Keratinocyte (primary cell): ENCODE measurements around the gene TXNDC8.

Experiments
- EZH2 ChIP-seq: IDR thresholded peaks from one replicate; pipeline ENCODE4 v1.6.1; 2012; ENCODE audit warnings: inconsistent platforms, mild to moderate bottlenecking, low read length, moderate library complexity
- TF ChIP-seq, protein P1 (sequence below), 3 experiments: IDR thresholded peaks in 1 of 3; conservative IDR thresholded peaks in 1 of 3; optimal IDR thresholded peaks in 1 of 3; 2 replicates in 2 of 3; 3 replicates in 1 of 3; pipeline versions ENCODE3 to v1.5.1; 2011; ENCODE audit warnings: low read length in 3 of 3, mild to moderate bottlenecking in 3 of 3, moderate library complexity in 2 of 3, control low read depth in 1 of 3, inconsistent platforms in 1 of 3; ENCODE audit not compliant: insufficient read depth in 2 of 3; ENCODE audit errors: extremely low read depth in 1 of 3

- TF ChIP-seq, protein P1, sequence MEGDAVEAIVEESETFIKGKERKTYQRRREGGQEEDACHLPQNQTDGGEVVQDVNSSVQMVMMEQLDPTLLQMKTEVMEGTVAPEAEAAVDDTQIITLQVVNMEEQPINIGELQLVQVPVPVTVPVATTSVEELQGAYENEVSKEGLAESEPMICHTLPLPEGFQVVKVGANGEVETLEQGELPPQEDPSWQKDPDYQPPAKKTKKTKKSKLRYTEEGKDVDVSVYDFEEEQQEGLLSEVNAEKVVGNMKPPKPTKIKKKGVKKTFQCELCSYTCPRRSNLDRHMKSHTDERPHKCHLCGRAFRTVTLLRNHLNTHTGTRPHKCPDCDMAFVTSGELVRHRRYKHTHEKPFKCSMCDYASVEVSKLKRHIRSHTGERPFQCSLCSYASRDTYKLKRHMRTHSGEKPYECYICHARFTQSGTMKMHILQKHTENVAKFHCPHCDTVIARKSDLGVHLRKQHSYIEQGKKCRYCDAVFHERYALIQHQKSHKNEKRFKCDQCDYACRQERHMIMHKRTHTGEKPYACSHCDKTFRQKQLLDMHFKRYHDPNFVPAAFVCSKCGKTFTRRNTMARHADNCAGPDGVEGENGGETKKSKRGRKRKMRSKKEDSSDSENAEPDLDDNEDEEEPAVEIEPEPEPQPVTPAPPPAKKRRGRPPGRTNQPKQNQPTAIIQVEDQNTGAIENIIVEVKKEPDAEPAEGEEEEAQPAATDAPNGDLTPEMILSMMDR (optimal IDR thresholded peaks at IDR 0.05 in 1 of 3, IDR thresholded peaks at IDR 0.05 in 1 of 3, conservative IDR thresholded peaks at IDR 0.05 in 1 of 3; ENCODE audit: extremely low read depth in 1 of 3, insufficient read depth in 2 of 3, low read length in 3 of 3), result no peak
- TF ChIP-seq EZH2, result no peak
These were observed 45.1 kb upstream of the TXNDC8 start for GRCh38 chr9:110382731-110383130.
